ENCODE measurements around the gene B3GALT6. TPM values are rescaled to one million over a fixed set of nuclear protein-coding genes. Genes with fewer than 3 reads are reported as not detected.
A peak's percentile ranks its signal among the peaks of the same experiment; 100 is the strongest.

The B3GALT6 gene
- total RNA-seq, 2 experiments from 2014 or later: 17.6 to 25.5 TPM

- Mint-ChIP-seq H3K9me3 (ENCODE audit: low read depth) (no peaks in the 10 kb centered on the region), H3K27ac (no peak overlapping the region), H3K4me3 (no peak overlapping the region), H3K27me3 (no peaks in the 10 kb centered on the region), H3K36me3 (peaks cover 25% of the 10 kb centered on the region), H3K4me1 (peaks cover 36% of the 10 kb centered on the region)
- CTCF ChIA-PET: no interaction called here
- DNase-seq (no peak), ATAC-seq (no peak)
Observed at GRCh38 chr1:1268284-1268682, 36.2 kb downstream of the B3GALT6 start.

GRCh38 chr1:1270813-1271212, 38.8 kb downstream of the B3GALT6 start:
- ATAC-seq (no peak), DNase-seq (no peak)
- CTCF ChIA-PET: interaction anchor here (1.1 to 1.8 kb wide), 2 partner anchors 35 to 149 kb away, joined by 3 to 12 read pairs; no protein-coding TSS in a partner anchor
- H3K36me3 Mint-ChIP-seq: peaks cover 21% of the 10 kb centered on the region
- H3K27me3 Mint-ChIP-seq: no peaks in the 10 kb centered on the region
- peaks cover 41% of the 10 kb centered on the region for H3K4me1 Mint-ChIP-seq
- peak overlapping the region; percentile 27 for H3K27ac Mint-ChIP-seq
- H3K4me3 Mint-ChIP-seq: no peak overlapping the region
- no peaks in the 10 kb centered on the region for H3K9me3 Mint-ChIP-seq (ENCODE audit: low read depth)

DNA sequence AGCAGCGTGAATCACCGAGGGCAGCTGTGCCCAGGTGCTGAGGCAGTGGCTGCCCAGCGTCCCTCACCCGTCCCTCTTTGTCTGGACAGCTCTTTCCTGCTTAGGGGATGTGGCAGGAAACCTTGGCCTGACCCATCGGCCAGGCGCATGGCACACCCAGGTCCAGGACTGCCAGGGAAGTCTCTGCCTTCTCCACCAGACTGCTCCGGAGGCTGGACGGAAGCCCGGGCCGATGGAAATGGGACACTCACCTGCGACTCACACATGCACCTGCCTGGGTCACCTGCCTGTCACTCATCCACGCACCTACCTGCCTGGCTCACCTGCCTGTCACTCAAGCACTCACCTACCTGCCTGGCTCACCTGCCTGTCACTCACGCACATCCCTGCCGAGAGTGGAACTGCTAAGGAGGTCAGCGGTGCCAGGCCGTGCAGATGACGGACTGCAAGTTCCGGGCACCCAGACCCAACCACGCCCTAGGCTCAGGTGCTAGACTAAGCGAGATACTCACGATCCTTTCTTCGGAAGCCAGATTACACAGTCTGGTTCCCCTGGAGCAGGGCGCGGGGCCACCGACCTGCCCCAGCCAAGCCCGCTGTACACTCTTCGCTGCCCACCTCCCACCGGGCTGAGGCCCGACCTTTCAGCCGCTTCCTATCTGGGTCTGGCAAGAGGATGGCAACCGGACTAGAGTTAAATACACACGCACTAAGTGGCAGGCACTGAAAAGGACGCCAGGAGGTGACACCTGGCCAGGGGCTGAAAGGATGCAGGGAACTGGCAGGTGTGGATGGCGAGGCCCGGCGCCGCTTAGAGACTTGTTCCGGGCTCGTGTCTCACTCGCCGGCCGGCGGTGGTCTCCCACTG, 40.5 kb downstream of the B3GALT6 start:
- CTCF ChIA-PET: interaction anchor here (0.6 to 1.8 kb wide), 5 partner anchors 19 to 151 kb away, joined by 3 to 12 read pairs (median 5); no protein-coding TSS in a partner anchor
- H3K36me3 Mint-ChIP-seq: peaks cover 12% of the 10 kb centered on the region
- ATAC-seq: peak; percentile 5

DNA sequence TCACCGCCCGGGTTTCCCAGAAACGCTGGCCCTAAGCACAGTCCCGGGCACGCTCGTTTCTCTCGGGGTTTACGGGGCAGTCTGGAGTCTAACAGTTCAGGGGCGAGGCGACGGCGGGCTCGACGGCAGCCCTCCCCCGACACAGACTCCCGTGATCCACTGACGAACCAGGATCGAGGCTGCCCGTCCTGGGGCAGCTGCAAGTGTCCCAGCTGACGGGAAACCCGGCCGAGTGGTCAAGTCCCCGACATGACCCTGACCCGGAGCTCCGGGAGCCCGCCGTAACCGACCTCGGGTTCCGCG, 41.1 kb downstream of the B3GALT6 start:
- DNase-seq: no peak
- Mint-ChIP-seq H3K36me3 (peaks cover 12% of the 10 kb centered on the region), H3K4me1 (peaks cover 37% of the 10 kb centered on the region), H3K9me3 (ENCODE audit: low read depth) (no peaks in the 10 kb centered on the region), H3K27me3 (no peaks in the 10 kb centered on the region), H3K4me3 (peak overlapping the region; percentile 90), H3K27ac (peak overlapping the region; percentile 84)
- CTCF ChIA-PET: interaction anchor here (1.0 to 1.5 kb wide), 3 partner anchors 18 to 151 kb away, joined by 3 to 12 read pairs (median 5); no protein-coding TSS in a partner anchor
- ATAC-seq: peak; percentile 10

More for the DNA sequence above, 40.5 kb downstream of the B3GALT6 start:
- Mint-ChIP-seq H3K27ac (peak overlapping the region; percentile 84), H3K4me3 (peak overlapping the region; percentile 90), H3K9me3 (ENCODE audit: low read depth) (no peaks in the 10 kb centered on the region), H3K4me1 (peaks cover 37% of the 10 kb centered on the region), H3K27me3 (no peaks in the 10 kb centered on the region)
- DNase-seq: no peak

GRCh38 chr1:1273512-1274298, 41.7 kb downstream of the B3GALT6 start, which contains the start of gene UBE2J2:
TSS of gene UBE2J2 (minus strand) at chr1:1273854. CDS start at chr1:1267992, 5,862 bp downstream.
- peaks cover 37% of the 10 kb centered on the region for H3K4me1 Mint-ChIP-seq
- H3K27ac Mint-ChIP-seq: peak within 1 kb of the TSS; percentile 84
- peak within 1 kb of the TSS; percentile 90 for H3K4me3 Mint-ChIP-seq
- CTCF ChIA-PET: interaction anchor here (0.8 to 1.5 kb wide), 4 partner anchors 18 to 152 kb away, joined by 3 to 12 read pairs (median 4); no protein-coding TSS in a partner anchor
- no peaks in the 10 kb centered on the region for H3K27me3 Mint-ChIP-seq
- no peaks in the 10 kb centered on the region for H3K9me3 Mint-ChIP-seq (ENCODE audit: low read depth)
- peaks cover 12% of the 10 kb centered on the region for H3K36me3 Mint-ChIP-seq
- peak; percentile 96 for DNase-seq
- ATAC-seq: peak; percentile 95

DNA sequence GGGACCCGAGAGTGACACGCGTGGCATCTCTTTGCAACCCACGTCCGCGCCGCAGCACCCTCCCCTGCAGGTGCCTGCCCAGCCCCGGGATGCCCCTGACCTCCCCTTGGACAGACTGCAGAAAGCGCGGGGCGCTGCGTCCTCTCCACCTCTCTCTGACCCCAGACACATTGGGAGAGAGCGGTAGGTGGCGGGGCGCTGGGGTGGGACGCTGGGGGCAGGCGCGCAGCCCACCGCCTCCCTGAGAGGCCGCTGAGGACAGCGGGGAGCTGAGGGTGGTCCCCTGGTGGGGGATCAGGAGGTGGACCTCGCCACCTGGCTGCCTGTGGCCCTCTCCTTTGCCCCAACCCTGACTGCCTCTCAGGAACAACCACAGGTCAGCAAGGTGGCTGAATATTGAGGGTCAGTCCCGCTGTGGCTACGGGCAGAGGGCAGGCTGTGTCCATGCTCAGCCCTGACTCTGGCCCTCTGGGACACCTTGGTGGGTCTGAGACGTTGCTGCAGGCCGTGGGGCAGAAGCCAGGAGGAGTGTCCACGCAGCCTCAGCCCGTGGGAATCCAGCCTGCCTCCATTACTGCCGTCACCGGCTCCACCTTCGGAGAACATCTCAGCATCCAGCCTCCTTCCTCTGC, 42.4 kb downstream of the B3GALT6 start:
- H3K27ac Mint-ChIP-seq: peak overlapping the region; percentile 15
- H3K9me3 Mint-ChIP-seq (ENCODE audit: low read depth): no peaks in the 10 kb centered on the region
- no peaks in the 10 kb centered on the region for H3K27me3 Mint-ChIP-seq
- ATAC-seq (no peak), DNase-seq (no peak)
- H3K4me3 Mint-ChIP-seq: peak overlapping the region; percentile 61
- CTCF ChIA-PET: interaction anchor here (0.8 to 1.5 kb wide), 3 partner anchors 24 to 153 kb away, joined by 4 to 12 read pairs (median 5); no protein-coding TSS in a partner anchor
- peaks cover 12% of the 10 kb centered on the region for H3K36me3 Mint-ChIP-seq
- peaks cover 37% of the 10 kb centered on the region for H3K4me1 Mint-ChIP-seq

DNA sequence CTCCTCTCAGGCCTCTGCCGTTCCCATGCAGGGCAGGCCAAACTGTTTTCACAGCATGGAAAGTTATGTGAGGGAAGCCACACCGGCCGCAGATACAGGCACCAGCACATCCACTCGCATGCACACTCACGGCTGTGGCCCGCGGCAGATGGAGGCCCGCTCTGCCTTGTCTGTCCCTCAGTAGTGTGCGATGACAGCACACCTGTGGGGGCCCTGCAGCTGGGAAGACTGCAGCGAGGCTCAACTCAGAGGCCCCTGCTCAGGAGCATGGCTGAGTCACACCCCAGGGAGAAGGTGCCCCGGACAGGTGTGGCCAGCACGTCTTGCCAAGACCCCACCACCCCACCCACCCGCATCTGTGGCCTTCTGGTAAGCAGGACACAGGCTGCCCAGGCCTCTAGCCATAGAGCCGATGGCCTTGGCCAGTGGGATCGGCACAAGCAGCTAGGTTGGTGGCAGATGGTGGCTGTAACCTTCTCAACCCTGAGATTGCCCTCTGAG, 42.9 kb downstream of the B3GALT6 start:
- DNase-seq (no peak), ATAC-seq (no peak)
- peak overlapping the region; percentile 15 for H3K27ac Mint-ChIP-seq
- H3K36me3 Mint-ChIP-seq: peaks cover 12% of the 10 kb centered on the region
- no peaks in the 10 kb centered on the region for H3K27me3 Mint-ChIP-seq
- peak overlapping the region; percentile 61 for H3K4me3 Mint-ChIP-seq
- H3K9me3 Mint-ChIP-seq (ENCODE audit: low read depth): no peaks in the 10 kb centered on the region
- CTCF ChIA-PET: interaction anchor here (1.2 to 2.3 kb wide), 2 partner anchors 124 to 152 kb away, joined by 3 to 7 read pairs; partner anchors contain the start of gene CCNL2
- H3K4me1 Mint-ChIP-seq: peaks cover 33% of the 10 kb centered on the region

- peaks cover 12% of the 10 kb centered on the region for H3K36me3 Mint-ChIP-seq
- ATAC-seq: no peak
- CTCF ChIA-PET: interaction anchor here (1.2 to 2.3 kb wide), 2 partner anchors 124 to 153 kb away, joined by 3 to 7 read pairs; partner anchors contain the start of gene CCNL2
- H3K4me3 Mint-ChIP-seq: no peak overlapping the region
- no peak overlapping the region for H3K27ac Mint-ChIP-seq
- H3K4me1 Mint-ChIP-seq: peaks cover 24% of the 10 kb centered on the region
- no peak for DNase-seq
- no peaks in the 10 kb centered on the region for H3K27me3 Mint-ChIP-seq
- no peaks in the 10 kb centered on the region for H3K9me3 Mint-ChIP-seq (ENCODE audit: low read depth)
Observed at GRCh38 chr1:1275836-1276235, 43.8 kb downstream of the B3GALT6 start.

DNA sequence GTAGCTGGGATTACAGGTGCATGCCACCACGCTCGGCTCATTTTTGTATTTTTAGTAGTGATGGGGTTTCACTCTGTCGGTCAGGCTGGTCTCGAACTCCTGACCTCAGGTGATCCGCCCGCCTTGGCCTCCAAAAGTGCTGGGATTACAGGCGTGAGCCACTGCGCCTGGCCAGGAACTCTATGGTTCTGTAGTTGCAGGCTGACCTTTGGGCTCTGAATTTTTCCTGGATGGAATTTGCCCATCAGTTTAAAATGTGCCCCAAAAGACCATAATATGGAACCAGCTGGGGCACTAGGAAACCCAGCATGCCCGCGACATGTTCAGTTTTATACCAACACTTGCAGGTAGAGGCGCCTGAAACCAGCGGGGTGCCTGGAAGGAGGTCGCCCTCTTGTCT, 46.6 kb downstream of the B3GALT6 start:
- no peaks in the 10 kb centered on the region for H3K27me3 Mint-ChIP-seq
- no peaks in the 10 kb centered on the region for H3K36me3 Mint-ChIP-seq
- H3K9me3 Mint-ChIP-seq (ENCODE audit: low read depth): no peaks in the 10 kb centered on the region
- no peak for DNase-seq
- no peak for ATAC-seq
- no peak overlapping the region for H3K27ac Mint-ChIP-seq
- CTCF ChIA-PET: interaction anchor here (1.3 kb wide), 1 partner anchor 157 kb away, joined by 4 read pairs; no protein-coding TSS in a partner anchor
- H3K4me3 Mint-ChIP-seq: no peak overlapping the region
- H3K4me1 Mint-ChIP-seq: peaks cover 4% of the 10 kb centered on the region

- ATAC-seq (no peak), DNase-seq (no peak)
- CTCF ChIA-PET: interaction anchor here (0.9 kb wide), 1 partner anchor 157 kb away, joined by 3 read pairs; no protein-coding TSS in a partner anchor
- H3K27me3 Mint-ChIP-seq: no peaks in the 10 kb centered on the region
- H3K4me1 Mint-ChIP-seq: peaks cover 4% of the 10 kb centered on the region
- H3K27ac Mint-ChIP-seq: no peak overlapping the region
- no peak overlapping the region for H3K4me3 Mint-ChIP-seq
- H3K36me3 Mint-ChIP-seq: no peaks in the 10 kb centered on the region
- H3K9me3 Mint-ChIP-seq (ENCODE audit: low read depth): no peaks in the 10 kb centered on the region
Observed at GRCh38 chr1:1279028-1279427, 47.0 kb downstream of the B3GALT6 start.

GRCh38 chr1:1280782-1281481, 48.9 kb downstream of the B3GALT6 start:
- DNase-seq: no peak
- Mint-ChIP-seq H3K9me3 (ENCODE audit: low read depth) (no peaks in the 10 kb centered on the region), H3K27me3 (no peaks in the 10 kb centered on the region), H3K4me1 (no peaks in the 10 kb centered on the region), H3K36me3 (no peaks in the 10 kb centered on the region), H3K27ac (no peak overlapping the region), H3K4me3 (no peak overlapping the region)
- ATAC-seq: no peak
- CTCF ChIA-PET: interaction anchor here (0.9 to 1.2 kb wide), 2 partner anchors 12 to 158 kb away, joined by 3 read pairs; no protein-coding TSS in a partner anchor

Data from activated CD8-positive, alpha-beta memory T cell treated with anti-CD3 and anti-CD28 coated beads, Interleukin-2, amount 10 ng/mL, durations not matched to agents 7 days and 5 days (primary cell).